ENCODE measurements around the gene RRP36.

RRP36 gene

GRCh38 chr6:43016943-43017334 is 4.5 kb upstream of the RRP36 start:
- no peak overlapping the region for H3K4me3 Mint-ChIP-seq
- peak overlapping the region; percentile 80 for H3K27ac Mint-ChIP-seq
- peaks cover 64% of the 10 kb centered on the region for H3K4me1 Mint-ChIP-seq
- peaks cover 80% of the 10 kb centered on the region for H3K36me3 Mint-ChIP-seq
- no peak for ATAC-seq
- H3K9me3 Mint-ChIP-seq, result no peaks in the 10 kb centered on the region
- no peak for DNase-seq (ENCODE audit: low spot score in 2 of 2)

GRCh38 chr6:43019152-43019551 is 2.3 kb upstream of the RRP36 start:
- Mint-ChIP-seq H3K36me3 (peaks cover 76% of the 10 kb centered on the region), H3K27ac (no peak overlapping the region), H3K4me1 (peaks cover 49% of the 10 kb centered on the region), H3K4me3 (no peak overlapping the region), H3K9me3 (no peaks in the 10 kb centered on the region)
- ATAC-seq, result no peak
- no peak for DNase-seq (ENCODE audit: low spot score in 2 of 2)

- no peak for DNase-seq (ENCODE audit: low spot score in 2 of 2)
- Mint-ChIP-seq H3K36me3 (peaks cover 86% of the 10 kb centered on the region), H3K9me3 (no peaks in the 10 kb centered on the region), H3K4me1 (peaks cover 49% of the 10 kb centered on the region), H3K4me3 (peak overlapping the region; percentile 88), H3K27ac (peak overlapping the region; percentile 53)
- no peak for ATAC-seq
Measured at GRCh38 chr6:43020052-43020705, 1.2 kb upstream of the RRP36 start.

GRCh38 chr6:43020847-43021246 is 576 bp upstream of the RRP36 start:
- peak overlapping the region; percentile 88 for H3K4me3 Mint-ChIP-seq
- DNase-seq (ENCODE audit: low spot score in 2 of 2) (no peak), ATAC-seq (no peak)
- no peaks in the 10 kb centered on the region for H3K9me3 Mint-ChIP-seq
- peak overlapping the region; percentile 90 for H3K27ac Mint-ChIP-seq
- H3K4me1 Mint-ChIP-seq, result peaks cover 48% of the 10 kb centered on the region
- H3K36me3 Mint-ChIP-seq, result peaks cover 91% of the 10 kb centered on the region

- peak overlapping the region; percentile 73 for H3K27ac Mint-ChIP-seq
- H3K4me1 Mint-ChIP-seq, result peaks cover 24% of the 10 kb centered on the region
- DNase-seq (ENCODE audit: low spot score in 2 of 2), result no peak
- no peaks in the 10 kb centered on the region for H3K9me3 Mint-ChIP-seq
- peak; percentile 38 for ATAC-seq
- peaks cover 92% of the 10 kb centered on the region for H3K36me3 Mint-ChIP-seq
- H3K4me3 Mint-ChIP-seq, result peak overlapping the region; percentile 1
Measured at GRCh38 chr6:43024436-43024835, 3.0 kb downstream of the RRP36 start.

- DNase-seq (ENCODE audit: low spot score in 2 of 2) (no peak), ATAC-seq (no peak)
- Mint-ChIP-seq H3K4me3 (no peak overlapping the region), H3K9me3 (no peaks in the 10 kb centered on the region), H3K36me3 (peaks cover 96% of the 10 kb centered on the region), H3K4me1 (peaks cover 15% of the 10 kb centered on the region), H3K27ac (no peak overlapping the region)
Measured at GRCh38 chr6:43026365-43026764, 4.9 kb downstream of the RRP36 start.

- ATAC-seq, result no peak
- no peaks in the 10 kb centered on the region for H3K9me3 Mint-ChIP-seq
- no peak for DNase-seq (ENCODE audit: low spot score in 2 of 2)
- no peak overlapping the region for H3K27ac Mint-ChIP-seq
- peaks cover 9% of the 10 kb centered on the region for H3K4me1 Mint-ChIP-seq
- peaks cover 100% of the 10 kb centered on the region for H3K36me3 Mint-ChIP-seq
- H3K4me3 Mint-ChIP-seq, result no peak overlapping the region
Measured at GRCh38 chr6:43029120-43029519, 7.7 kb downstream of the RRP36 start.

- ATAC-seq (no peak), DNase-seq (ENCODE audit: low spot score in 2 of 2) (no peak)
- Mint-ChIP-seq H3K4me3 (no peak overlapping the region), H3K9me3 (no peaks in the 10 kb centered on the region), H3K27ac (no peak overlapping the region), H3K36me3 (peaks cover 100% of the 10 kb centered on the region), H3K4me1 (no peaks in the 10 kb centered on the region)
Measured at GRCh38 chr6:43032326-43032725, 10.9 kb downstream of the RRP36 start.

GRCh38 chr6:43033496-43034189 is 12.2 kb downstream of the RRP36 start:
- H3K36me3 Mint-ChIP-seq, result peaks cover 96% of the 10 kb centered on the region
- no peaks in the 10 kb centered on the region for H3K9me3 Mint-ChIP-seq
- H3K4me3 Mint-ChIP-seq, result no peak overlapping the region
- DNase-seq (ENCODE audit: low spot score in 2 of 2) (no peak), ATAC-seq (no peak)
- H3K27ac Mint-ChIP-seq, result peak overlapping the region; percentile 67
- no peaks in the 10 kb centered on the region for H3K4me1 Mint-ChIP-seq

GRCh38 chr6:43034190-43034525 is 12.7 kb downstream of the RRP36 start:
- H3K36me3 Mint-ChIP-seq, result peaks cover 96% of the 10 kb centered on the region
- no peaks in the 10 kb centered on the region for H3K9me3 Mint-ChIP-seq
- H3K4me1 Mint-ChIP-seq, result no peaks in the 10 kb centered on the region
- ATAC-seq (no peak), DNase-seq (ENCODE audit: low spot score in 2 of 2) (no peak)
- H3K27ac Mint-ChIP-seq, result peak overlapping the region; percentile 67
- H3K4me3 Mint-ChIP-seq, result no peak overlapping the region

- Mint-ChIP-seq H3K36me3 (peaks cover 96% of the 10 kb centered on the region), H3K4me3 (no peak overlapping the region), H3K4me1 (peaks cover 6% of the 10 kb centered on the region), H3K9me3 (no peaks in the 10 kb centered on the region), H3K27ac (no peak overlapping the region)
- no peak for ATAC-seq
- no peak for DNase-seq (ENCODE audit: low spot score in 2 of 2)
Measured at GRCh38 chr6:43035495-43036194, 14.2 kb downstream of the RRP36 start.

- H3K27ac Mint-ChIP-seq, result no peak overlapping the region
- peaks cover 96% of the 10 kb centered on the region for H3K36me3 Mint-ChIP-seq
- H3K4me3 Mint-ChIP-seq, result no peak overlapping the region
- H3K9me3 Mint-ChIP-seq, result no peaks in the 10 kb centered on the region
- DNase-seq (ENCODE audit: low spot score in 2 of 2) (no peak), ATAC-seq (no peak)
- H3K4me1 Mint-ChIP-seq, result peaks cover 9% of the 10 kb centered on the region
Measured at GRCh38 chr6:43036712-43037111, 15.3 kb downstream of the RRP36 start.

GRCh38 chr6:43037197-43037596 is 15.8 kb downstream of the RRP36 start:
- H3K4me1 Mint-ChIP-seq, result peaks cover 9% of the 10 kb centered on the region
- H3K27ac Mint-ChIP-seq, result no peak overlapping the region
- no peak overlapping the region for H3K4me3 Mint-ChIP-seq
- DNase-seq (ENCODE audit: low spot score in 2 of 2) (no peak), ATAC-seq (no peak)
- no peaks in the 10 kb centered on the region for H3K9me3 Mint-ChIP-seq
- peaks cover 95% of the 10 kb centered on the region for H3K36me3 Mint-ChIP-seq

GRCh38 chr6:43037706-43038105 is 16.3 kb downstream of the RRP36 start:
- ATAC-seq, result no peak

GRCh38 chr6:43038727-43039126 is 17.3 kb downstream of the RRP36 start:
- no peak overlapping the region for H3K4me3 Mint-ChIP-seq
- DNase-seq (ENCODE audit: low spot score in 2 of 2) (no peak), ATAC-seq (no peak)
- peaks cover 95% of the 10 kb centered on the region for H3K36me3 Mint-ChIP-seq
- H3K27ac Mint-ChIP-seq, result no peak overlapping the region
- H3K9me3 Mint-ChIP-seq, result no peaks in the 10 kb centered on the region
- peaks cover 9% of the 10 kb centered on the region for H3K4me1 Mint-ChIP-seq

More at GRCh38 chr6:43037706-43038105, 16.3 kb downstream of the RRP36 start:
- no peaks in the 10 kb centered on the region for H3K9me3 Mint-ChIP-seq
- H3K27ac Mint-ChIP-seq, result no peak overlapping the region
- DNase-seq (ENCODE audit: low spot score in 2 of 2), result no peak
- peaks cover 95% of the 10 kb centered on the region for H3K36me3 Mint-ChIP-seq
- no peak overlapping the region for H3K4me3 Mint-ChIP-seq
- peaks cover 9% of the 10 kb centered on the region for H3K4me1 Mint-ChIP-seq

Data from stimulated activated effector memory CD8-positive, alpha-beta T cell treated with anti-CD3 and anti-CD28 coated beads, Interleukin-12 subunit alpha, Interleukin-12 subunit beta, amount 100 ng/mL, for 72 hours (primary cell).